Mucosa of descending colon (tissue), 3 donors: Measurements from ENCODE around the gene CNTLN. TPM values are rescaled to one million over a fixed set of nuclear protein-coding genes. Genes with fewer than 3 reads are reported as not detected.
A peak's percentile ranks its signal among the peaks of the same experiment; 100 is the strongest.
"Not testable (repeated sequence)": the region's sequence is repeated elsewhere in the genome, so short reads cannot be mapped to it uniquely, and the experiment has no call there.

Experiments used
- ATAC-seq: fragments of 200-7000 bp; cut with Tn5 transposase; one replicate; pipeline ENCODE4 v1.9.1; 2020; ENCODE audit warnings: mild to moderate bottlenecking, moderate library complexity
- DNase-seq, 3 donors: peaks; one replicate each; pipeline ENCODE4 v3.0.0-alpha.2; 2020
- H3K36me3 ChIP-seq: fragments of 200-600 bp; one replicate; pipeline ENCODE4 v1.8.0; 2021; ENCODE audit warnings: low read depth, mild to moderate bottlenecking
- H3K4me1 ChIP-seq: fragments of 200-600 bp; one replicate; pipeline ENCODE4 v1.8.0; 2021; ENCODE audit warnings: low read depth, mild to moderate bottlenecking
- H3K4me3 ChIP-seq: fragments of 200-600 bp; one replicate; pipeline ENCODE4 v1.8.0; 2021; ENCODE audit warnings: mild to moderate bottlenecking
- H3K9me3 ChIP-seq: fragments of 200-600 bp; one replicate; pipeline ENCODE4 v1.8.0; 2021; ENCODE audit warnings: mild to moderate bottlenecking
- intact Hi-C, 2 donors: fragments of 100-400 bp; cut with DNase I in 1 of 2; cut with micrococcal nuclease in 1 of 2; formaldehyde crosslinking; loops; one replicate each; pipeline versions ENCODE4 v1.11.0 to v1.11.1; 2022; cut with DNase I, micrococcal nuclease
- total RNA-seq, 3 donors: library from RNA; stranded (reverse); fragmentation: NEBNext Ultra II Directional in 2 of 3; extraction: Animal tissue kit (Norgen Biotek cat#: 25700) in 2 of 3; gene quantifications; one replicate each; pipeline versions ENCODE4 v1.2.1 to v1.2.4, GENCODE V29; 2021 to 2023
- TF ChIP-seq, protein P1 (sequence below): fragments of 200-600 bp; IDR thresholded peaks from one replicate; pipeline ENCODE4 v1.8.0; 2022; ENCODE audit warnings: antibody characterized with exemption, mild to moderate bottlenecking
- donor health status: DM: no; HTN: no; CAD: no; lungs with moderate emphysema.
- donor health status: DM: no; HTN: no; CAD: no.
- donor health status: DM: no; HTN: yes; CAD: no.

The CNTLN gene
- total RNA-seq, 3 donors from 2014 or later: 1.5 to 9.8 (median 4.1) TPM

DNA sequence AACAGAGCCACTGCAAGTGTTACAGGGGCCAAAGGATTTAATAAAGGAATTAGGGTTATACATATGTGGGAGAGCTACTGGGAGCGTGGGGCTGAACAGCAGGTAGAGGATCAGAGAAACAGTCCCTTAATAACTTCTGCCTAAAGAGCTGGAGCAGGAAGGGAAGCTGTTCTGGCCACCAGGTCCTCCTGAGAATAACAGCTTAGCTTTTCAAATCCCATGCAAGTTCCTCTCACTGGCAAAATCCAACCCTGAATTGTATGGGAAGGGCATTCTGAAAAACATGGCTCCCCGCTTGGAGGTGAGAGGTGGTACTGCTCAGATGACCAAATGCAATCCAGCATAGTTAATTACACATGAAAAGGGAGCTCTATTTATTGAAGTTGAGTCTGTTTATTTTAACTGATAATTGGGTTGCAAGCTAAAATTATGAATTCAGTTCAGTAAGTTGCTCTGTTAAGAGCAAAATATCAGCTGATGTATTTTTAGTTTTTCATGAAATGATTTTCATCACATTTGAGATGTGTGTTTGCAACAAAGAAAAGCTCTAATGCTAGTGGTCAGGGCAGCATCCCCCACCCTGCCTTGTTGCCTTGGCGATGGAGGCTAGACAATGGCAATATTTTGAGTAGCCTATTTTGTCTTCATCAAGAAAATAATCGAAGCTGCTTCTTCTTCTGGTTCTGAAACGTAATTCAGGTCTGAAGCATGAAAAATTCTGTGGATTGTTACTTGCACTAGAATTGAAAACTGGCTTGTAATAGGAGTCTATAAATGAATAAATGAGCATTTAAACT, 385.6 kb downstream of the CNTLN start:
- TF ChIP-seq, protein P1, sequence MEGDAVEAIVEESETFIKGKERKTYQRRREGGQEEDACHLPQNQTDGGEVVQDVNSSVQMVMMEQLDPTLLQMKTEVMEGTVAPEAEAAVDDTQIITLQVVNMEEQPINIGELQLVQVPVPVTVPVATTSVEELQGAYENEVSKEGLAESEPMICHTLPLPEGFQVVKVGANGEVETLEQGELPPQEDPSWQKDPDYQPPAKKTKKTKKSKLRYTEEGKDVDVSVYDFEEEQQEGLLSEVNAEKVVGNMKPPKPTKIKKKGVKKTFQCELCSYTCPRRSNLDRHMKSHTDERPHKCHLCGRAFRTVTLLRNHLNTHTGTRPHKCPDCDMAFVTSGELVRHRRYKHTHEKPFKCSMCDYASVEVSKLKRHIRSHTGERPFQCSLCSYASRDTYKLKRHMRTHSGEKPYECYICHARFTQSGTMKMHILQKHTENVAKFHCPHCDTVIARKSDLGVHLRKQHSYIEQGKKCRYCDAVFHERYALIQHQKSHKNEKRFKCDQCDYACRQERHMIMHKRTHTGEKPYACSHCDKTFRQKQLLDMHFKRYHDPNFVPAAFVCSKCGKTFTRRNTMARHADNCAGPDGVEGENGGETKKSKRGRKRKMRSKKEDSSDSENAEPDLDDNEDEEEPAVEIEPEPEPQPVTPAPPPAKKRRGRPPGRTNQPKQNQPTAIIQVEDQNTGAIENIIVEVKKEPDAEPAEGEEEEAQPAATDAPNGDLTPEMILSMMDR: no peak
- Histone ChIP-seq H3K4me3 (no peak overlapping the region), H3K9me3 (no peaks in the 10 kb centered on the region), H3K4me1 (no peaks in the 10 kb centered on the region), H3K36me3 (no peaks in the 10 kb centered on the region)
- DNase-seq (no peak), ATAC-seq (no peak)
- intact Hi-C loops: no loop called here

DNA sequence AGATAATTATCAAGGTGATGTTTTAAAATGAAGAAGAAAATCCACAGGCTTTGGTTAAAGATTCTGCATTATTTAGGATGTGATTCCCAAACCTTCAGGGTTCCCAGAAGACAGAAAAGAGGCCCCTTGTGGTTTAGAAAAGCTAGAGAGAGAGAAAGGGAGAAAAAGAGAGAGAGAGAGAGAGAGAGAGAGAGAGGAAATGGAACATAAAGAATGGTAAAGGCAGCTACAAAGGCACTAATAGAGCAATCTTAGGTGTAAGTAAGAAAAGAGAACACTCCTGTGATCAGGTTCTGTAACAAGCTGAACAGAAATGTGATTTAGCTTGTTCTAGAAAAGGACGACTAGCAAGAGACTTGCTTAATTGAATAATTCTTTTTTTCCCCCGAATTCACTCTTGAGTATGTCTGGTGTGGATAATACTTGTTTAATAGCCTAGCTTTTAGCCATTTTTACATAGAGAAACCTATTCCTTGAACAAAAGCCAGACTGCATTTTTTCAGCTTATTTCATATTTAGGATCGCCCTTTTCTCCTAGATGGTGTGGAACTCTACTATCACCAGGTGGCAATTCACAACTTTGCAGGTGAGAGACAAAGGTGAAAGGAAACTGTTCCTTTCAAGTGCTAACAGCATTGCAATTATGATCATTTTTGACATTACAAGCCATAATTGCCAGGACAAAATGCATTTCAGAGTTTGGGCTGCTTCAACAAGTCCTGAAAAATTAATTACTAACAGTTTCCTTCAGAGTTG, 386.4 kb downstream of the CNTLN start:
- TF ChIP-seq, protein P1: no peak
- Histone ChIP-seq H3K4me1 (no peaks in the 10 kb centered on the region), H3K4me3 (no peak overlapping the region), H3K36me3 (no peaks in the 10 kb centered on the region), H3K9me3 (no peaks in the 10 kb centered on the region)
- ATAC-seq (no peak), DNase-seq (no peak)
- intact Hi-C loops: no loop called here

DNA sequence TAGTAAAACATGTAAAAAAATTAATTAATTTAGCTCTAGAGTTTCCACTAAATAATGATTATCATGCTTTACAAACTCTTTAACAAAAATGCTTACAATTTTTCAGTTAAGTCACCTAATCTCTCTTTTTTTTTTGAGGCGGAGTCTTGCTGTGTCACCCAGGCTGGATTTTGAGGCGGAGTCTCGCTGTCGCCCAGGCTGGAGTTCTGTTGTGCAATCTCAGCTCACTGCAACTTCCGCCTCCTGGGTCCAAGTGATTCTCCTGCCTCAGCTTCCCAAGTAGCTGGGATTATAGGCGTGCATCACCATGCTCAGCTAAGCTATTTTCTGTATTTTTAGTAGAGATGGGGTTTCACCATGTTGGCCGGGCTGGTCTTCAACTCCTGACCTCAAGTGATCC, 391.9 kb downstream of the CNTLN start:
- H3K9me3 ChIP-seq, H3K4me3 ChIP-seq, H3K36me3 ChIP-seq, ATAC-seq, intact Hi-C loops, DNase-seq, H3K4me1 ChIP-seq: not testable (repeated sequence)

DNA sequence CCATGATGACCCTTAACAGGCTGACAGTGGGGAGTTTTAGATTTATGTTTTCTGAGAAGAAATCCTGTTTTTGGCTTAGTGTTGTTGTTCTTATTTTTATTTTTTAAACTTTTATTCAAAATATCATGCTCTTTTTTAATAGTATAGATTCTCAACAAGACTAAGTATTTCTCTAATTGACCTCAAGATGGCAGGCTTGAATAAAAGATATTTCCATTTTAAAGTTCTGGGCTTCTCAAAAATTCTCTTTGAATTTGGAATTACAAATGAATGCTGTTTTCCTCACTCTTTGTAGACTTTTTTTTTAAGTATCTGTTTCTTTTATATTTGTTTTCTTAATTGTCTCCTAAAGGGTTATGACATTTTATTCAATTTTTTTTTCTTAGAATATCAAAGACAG, 394.0 kb downstream of the CNTLN start:
- ATAC-seq (no peak), DNase-seq (no peak)
- intact Hi-C loops: no loop called here

DNA sequence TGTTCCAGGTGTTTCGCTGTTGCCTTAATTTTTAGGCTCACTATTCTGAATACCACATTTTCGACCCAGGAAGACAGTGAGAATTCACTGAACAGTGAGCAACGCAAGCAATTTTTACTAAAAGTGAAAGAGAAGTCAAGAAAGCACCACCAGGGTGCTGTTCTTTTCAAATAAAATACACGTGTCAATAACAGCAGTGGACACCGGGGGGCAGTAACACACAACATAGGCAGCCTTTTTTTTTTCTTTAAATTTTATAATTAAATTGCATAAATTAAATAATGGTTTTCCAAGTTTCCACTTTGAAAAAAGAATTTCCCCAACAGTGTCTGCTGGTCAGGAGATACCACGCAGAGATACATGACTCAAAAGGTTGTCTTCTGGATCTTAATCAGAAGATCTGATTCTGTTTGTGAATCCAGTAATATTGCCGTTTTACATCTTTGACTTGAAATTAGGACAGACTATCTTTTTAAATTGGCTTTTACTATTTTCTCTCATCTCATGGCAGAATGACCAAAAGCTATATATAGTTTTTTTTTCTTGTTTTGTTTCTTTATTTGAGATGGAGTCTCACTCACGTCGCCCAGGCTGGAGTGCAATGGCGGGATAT, 396.9 kb downstream of the CNTLN start:
- Histone ChIP-seq H3K4me1 (no peaks in the 10 kb centered on the region), H3K36me3 (no peaks in the 10 kb centered on the region), H3K9me3 (no peaks in the 10 kb centered on the region), H3K4me3 (no peak overlapping the region)
- DNase-seq (peak in 1 of 3 donors; percentile 77), ATAC-seq (peak; percentile 54)
- intact Hi-C loops: loop anchor here in 1 of 2 donors (5.0 kb wide), 1 partner anchor 271 kb away; no protein-coding TSS in a partner anchor
- TF ChIP-seq, protein P1: no peak

More for the DNA sequence above, 394.0 kb downstream of the CNTLN start:
- H3K4me1 ChIP-seq: no peaks in the 10 kb centered on the region
- no peaks in the 10 kb centered on the region for H3K9me3 ChIP-seq
- TF ChIP-seq, protein P1: no peak
- no peak overlapping the region for H3K4me3 ChIP-seq
- H3K36me3 ChIP-seq: no peaks in the 10 kb centered on the region
